WTC11 (cell line): ENCODE results near the gene TTC39C. TPM values are rescaled to one million over a fixed set of nuclear protein-coding genes. Genes with fewer than 3 reads are reported as not detected.

Experiments
- ATAC-seq: fragments of 200-7000 bp; cut with Tn5 transposase; 2 replicates; pipeline ENCODE4 v1.10.0; 2021; ENCODE audit warnings: mild to moderate bottlenecking, moderate library complexity
- CTCF ChIA-PET: fragments of 300-600 bp; sonication (Branson Sonifier 250); formaldehyde crosslinking; loops from one replicate; lab custom pipeline; 2021; ENCODE audit warnings: antibody characterized with exemption; lab: Charles Lee
- POLR2A ChIA-PET: fragments of 350-600 bp; sonication (Branson Sonifier 250); formaldehyde crosslinking; loops from one replicate; lab custom pipeline; 2021; ENCODE audit warnings: antibody characterized with exemption; lab: Charles Lee
- DNase-seq: peaks from one replicate; pipeline ENCODE4 v3.0.0; 2021; ENCODE audit warnings: low spot score
- H3K27ac Mint-ChIP-seq: 2 replicates; pipeline ENCODE4 v1.8.0; 2021; ENCODE audit warnings: mixed read lengths
- H3K27me3 Mint-ChIP-seq: 2 replicates; pipeline ENCODE4 v1.8.0; 2021; ENCODE audit warnings: low read depth, mild to moderate bottlenecking, moderate library complexity, mixed read lengths
- H3K36me3 Mint-ChIP-seq: 2 replicates; pipeline ENCODE4 v1.8.0; 2021; ENCODE audit warnings: mixed read lengths
- H3K4me1 Mint-ChIP-seq: 2 replicates; pipeline ENCODE4 v1.8.0; 2022; ENCODE audit warnings: mixed read lengths
- H3K4me3 Mint-ChIP-seq: 2 replicates; pipeline ENCODE4 v1.8.0; 2021; ENCODE audit warnings: mild to moderate bottlenecking, moderate library complexity, mixed read lengths
- H3K9me3 Mint-ChIP-seq: 2 replicates; pipeline ENCODE4 v1.8.0; 2021; ENCODE audit warnings: mixed read lengths
- ESRRA ChIP-seq: sonication (generic); formaldehyde crosslinking; IDR thresholded peaks from 2 replicates; pipeline ENCODE4 v1.8.1; 2022; ENCODE audit warnings: mild to moderate bottlenecking, missing genetic modification reagents, borderline replicate concordance
- FOXJ3 ChIP-seq: sonication (generic); formaldehyde crosslinking; IDR thresholded peaks from 2 replicates; pipeline ENCODE4 v1.9.0; 2021; ENCODE audit warnings: missing genetic modification reagents, mild to moderate bottlenecking, borderline replicate concordance
- GTF2I ChIP-seq: fragments of 250-450 bp; sonication (Bioruptor Pico); conservative IDR thresholded peaks from 2 replicates; pipeline ENCODE4 v1.4.0; 2021; ENCODE audit warnings: mild to moderate bottlenecking
- IRF2 ChIP-seq: sonication (generic); formaldehyde crosslinking; IDR thresholded peaks from 2 replicates; pipeline ENCODE4 v1.8.0; 2022; ENCODE audit warnings: low read depth, missing genetic modification reagents, borderline replicate concordance
- KAT7 ChIP-seq: sonication (generic); formaldehyde crosslinking; IDR thresholded peaks from 2 replicates; pipeline ENCODE4 v1.8.1; 2023; ENCODE audit warnings: missing genetic modification reagents, mild to moderate bottlenecking, borderline replicate concordance
- ZNF317 ChIP-seq: sonication (generic); formaldehyde crosslinking; IDR thresholded peaks from 2 replicates; pipeline ENCODE4 v1.8.1; 2023; ENCODE audit warnings: low read depth, mild to moderate bottlenecking, moderate library complexity, missing genetic modification reagents, borderline replicate concordance
- total RNA-seq: library from RNA; stranded (reverse); gene quantifications from 3 replicates; pipeline ENCODE4 v1.2.3, GENCODE V29; 2021
- TF ChIP-seq, protein P1 (sequence below): sonication (generic); formaldehyde crosslinking; IDR thresholded peaks from 2 replicates; pipeline ENCODE4 v1.8.0; 2022; ENCODE audit warnings: mild to moderate bottlenecking, missing genetic modification reagents
- TF ChIP-seq, protein P2 (sequence below): sonication (generic); formaldehyde crosslinking; IDR thresholded peaks from 2 replicates; pipeline ENCODE4 v1.8.0; 2022; ENCODE audit warnings: missing genetic modification reagents
- TF ChIP-seq, protein P3 (sequence below): sonication (generic); formaldehyde crosslinking; IDR thresholded peaks from 2 replicates; pipeline ENCODE4 v1.8.0; 2023; ENCODE audit warnings: missing genetic modification reagents, mild to moderate bottlenecking, borderline replicate concordance
- TF ChIP-seq, protein P4 (sequence below): fragments of 250-450 bp; sonication (Bioruptor Pico); IDR thresholded peaks from 2 replicates; pipeline ENCODE4 v1.8.0; 2021; ENCODE audit warnings: mild to moderate bottlenecking
- TF ChIP-seq, protein P5 (sequence below): fragments of 250-450 bp; sonication (Bioruptor Pico); IDR thresholded peaks from 2 replicates; pipeline ENCODE4 v1.9.0; 2021; ENCODE audit warnings: mild to moderate bottlenecking, borderline replicate concordance
- TF ChIP-seq, protein P6 (sequence below): sonication (generic); formaldehyde crosslinking; IDR thresholded peaks from 2 replicates; pipeline ENCODE4 v1.8.1; 2023; ENCODE audit warnings: mild to moderate bottlenecking, missing genetic modification reagents

The TTC39C gene
- total RNA-seq, 1 experiment from 2014 or later, result 57.3 TPM

DNA sequence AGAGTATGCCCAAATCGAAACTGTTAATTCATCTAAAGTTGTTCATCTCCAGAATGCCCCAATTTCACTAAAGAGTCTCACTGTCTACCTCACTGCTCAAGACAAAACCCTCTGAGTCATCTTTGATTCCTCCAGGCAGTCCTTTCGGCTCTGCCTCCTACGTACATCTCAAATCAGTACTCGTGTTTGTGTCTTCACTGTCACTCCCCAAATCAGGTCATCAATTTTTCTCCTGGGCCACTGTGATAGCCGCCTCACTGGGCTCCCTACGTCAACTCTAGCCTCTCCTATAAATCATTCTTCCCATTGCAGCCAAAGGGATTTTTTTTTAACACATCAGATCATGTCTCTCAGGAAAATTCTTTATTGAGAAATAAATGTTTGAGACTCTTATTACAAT, 42.1 kb upstream of the TTC39C start:
- POLR2A ChIA-PET, result no interaction called here
- peaks cover 10% of the 10 kb centered on the region for H3K36me3 Mint-ChIP-seq
- TF ChIP-seq, protein P1, sequence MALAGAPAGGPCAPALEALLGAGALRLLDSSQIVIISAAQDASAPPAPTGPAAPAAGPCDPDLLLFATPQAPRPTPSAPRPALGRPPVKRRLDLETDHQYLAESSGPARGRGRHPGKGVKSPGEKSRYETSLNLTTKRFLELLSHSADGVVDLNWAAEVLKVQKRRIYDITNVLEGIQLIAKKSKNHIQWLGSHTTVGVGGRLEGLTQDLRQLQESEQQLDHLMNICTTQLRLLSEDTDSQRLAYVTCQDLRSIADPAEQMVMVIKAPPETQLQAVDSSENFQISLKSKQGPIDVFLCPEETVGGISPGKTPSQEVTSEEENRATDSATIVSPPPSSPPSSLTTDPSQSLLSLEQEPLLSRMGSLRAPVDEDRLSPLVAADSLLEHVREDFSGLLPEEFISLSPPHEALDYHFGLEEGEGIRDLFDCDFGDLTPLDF, result no peak
- TF ChIP-seq KAT7 (CRISPR knock-in tag), result no peak
- TF ChIP-seq, protein P2, sequence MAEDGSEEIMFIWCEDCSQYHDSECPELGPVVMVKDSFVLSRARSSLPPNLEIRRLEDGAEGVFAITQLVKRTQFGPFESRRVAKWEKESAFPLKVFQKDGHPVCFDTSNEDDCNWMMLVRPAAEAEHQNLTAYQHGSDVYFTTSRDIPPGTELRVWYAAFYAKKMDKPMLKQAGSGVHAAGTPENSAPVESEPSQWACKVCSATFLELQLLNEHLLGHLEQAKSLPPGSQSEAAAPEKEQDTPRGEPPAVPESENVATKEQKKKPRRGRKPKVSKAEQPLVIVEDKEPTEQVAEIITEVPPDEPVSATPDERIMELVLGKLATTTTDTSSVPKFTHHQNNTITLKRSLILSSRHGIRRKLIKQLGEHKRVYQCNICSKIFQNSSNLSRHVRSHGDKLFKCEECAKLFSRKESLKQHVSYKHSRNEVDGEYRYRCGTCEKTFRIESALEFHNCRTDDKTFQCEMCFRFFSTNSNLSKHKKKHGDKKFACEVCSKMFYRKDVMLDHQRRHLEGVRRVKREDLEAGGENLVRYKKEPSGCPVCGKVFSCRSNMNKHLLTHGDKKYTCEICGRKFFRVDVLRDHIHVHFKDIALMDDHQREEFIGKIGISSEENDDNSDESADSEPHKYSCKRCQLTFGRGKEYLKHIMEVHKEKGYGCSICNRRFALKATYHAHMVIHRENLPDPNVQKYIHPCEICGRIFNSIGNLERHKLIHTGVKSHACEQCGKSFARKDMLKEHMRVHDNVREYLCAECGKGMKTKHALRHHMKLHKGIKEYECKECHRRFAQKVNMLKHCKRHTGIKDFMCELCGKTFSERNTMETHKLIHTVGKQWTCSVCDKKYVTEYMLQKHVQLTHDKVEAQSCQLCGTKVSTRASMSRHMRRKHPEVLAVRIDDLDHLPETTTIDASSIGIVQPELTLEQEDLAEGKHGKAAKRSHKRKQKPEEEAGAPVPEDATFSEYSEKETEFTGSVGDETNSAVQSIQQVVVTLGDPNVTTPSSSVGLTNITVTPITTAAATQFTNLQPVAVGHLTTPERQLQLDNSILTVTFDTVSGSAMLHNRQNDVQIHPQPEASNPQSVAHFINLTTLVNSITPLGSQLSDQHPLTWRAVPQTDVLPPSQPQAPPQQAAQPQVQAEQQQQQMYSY (CRISPR knock-in tag), result no peak
- TF ChIP-seq, all 79 proteins: peak for 0
- peaks cover 16% of the 10 kb centered on the region for H3K4me1 Mint-ChIP-seq
- CTCF ChIA-PET, result no interaction called here
- H3K9me3 Mint-ChIP-seq, result peaks cover 23% of the 10 kb centered on the region
- H3K4me3 Mint-ChIP-seq, result no peak overlapping the region
- H3K27ac Mint-ChIP-seq, result no peak overlapping the region
- DNase-seq (no peak), ATAC-seq (no peak)
- peaks cover 3% of the 10 kb centered on the region; the same call in 1 of the 2 replicates for H3K27me3 Mint-ChIP-seq

DNA sequence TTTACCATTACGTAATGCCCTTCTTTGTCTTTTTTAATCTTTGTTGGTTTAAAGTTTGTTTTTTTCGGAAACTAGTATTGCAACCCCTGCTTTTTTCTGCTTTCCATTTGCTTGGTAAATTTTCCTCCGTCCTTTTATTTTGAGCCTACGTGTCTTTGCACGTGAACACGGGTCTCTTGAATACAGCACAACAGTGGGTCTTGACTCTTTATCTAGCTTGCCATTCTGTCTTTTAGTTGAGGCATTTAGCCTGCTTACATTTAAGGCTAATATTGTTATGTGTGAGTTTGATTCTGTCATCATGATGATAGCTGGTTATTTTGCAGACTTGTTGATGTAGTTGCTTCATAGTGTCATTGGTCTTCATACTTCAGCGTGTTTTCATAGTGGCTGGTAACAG, 37.5 kb upstream of the TTC39C start:
- Mint-ChIP-seq H3K9me3 (peaks cover 31% of the 10 kb centered on the region), H3K4me1 (peaks cover 8% of the 10 kb centered on the region), H3K4me3 (no peak overlapping the region), H3K27me3 (peaks cover 3% of the 10 kb centered on the region; the same call in 1 of the 2 replicates), H3K36me3 (peaks cover 12% of the 10 kb centered on the region), H3K27ac (no peak overlapping the region)
- ChIA-PET POLR2A (interaction anchor here (0.6 kb wide), 1 partner anchor 25 kb away, joined by 4 read pairs; no protein-coding TSS in a partner anchor), CTCF (no interaction called here)
- DNase-seq, result no peak
- TF ChIP-seq ESRRA (no peak), ZNF317 (no peak), FOXJ3 (CRISPR knock-in tag) (no peak), GTF2I (CRISPR knock-in tag) (no peak), IRF2 (no peak)
- TF ChIP-seq, protein P3, sequence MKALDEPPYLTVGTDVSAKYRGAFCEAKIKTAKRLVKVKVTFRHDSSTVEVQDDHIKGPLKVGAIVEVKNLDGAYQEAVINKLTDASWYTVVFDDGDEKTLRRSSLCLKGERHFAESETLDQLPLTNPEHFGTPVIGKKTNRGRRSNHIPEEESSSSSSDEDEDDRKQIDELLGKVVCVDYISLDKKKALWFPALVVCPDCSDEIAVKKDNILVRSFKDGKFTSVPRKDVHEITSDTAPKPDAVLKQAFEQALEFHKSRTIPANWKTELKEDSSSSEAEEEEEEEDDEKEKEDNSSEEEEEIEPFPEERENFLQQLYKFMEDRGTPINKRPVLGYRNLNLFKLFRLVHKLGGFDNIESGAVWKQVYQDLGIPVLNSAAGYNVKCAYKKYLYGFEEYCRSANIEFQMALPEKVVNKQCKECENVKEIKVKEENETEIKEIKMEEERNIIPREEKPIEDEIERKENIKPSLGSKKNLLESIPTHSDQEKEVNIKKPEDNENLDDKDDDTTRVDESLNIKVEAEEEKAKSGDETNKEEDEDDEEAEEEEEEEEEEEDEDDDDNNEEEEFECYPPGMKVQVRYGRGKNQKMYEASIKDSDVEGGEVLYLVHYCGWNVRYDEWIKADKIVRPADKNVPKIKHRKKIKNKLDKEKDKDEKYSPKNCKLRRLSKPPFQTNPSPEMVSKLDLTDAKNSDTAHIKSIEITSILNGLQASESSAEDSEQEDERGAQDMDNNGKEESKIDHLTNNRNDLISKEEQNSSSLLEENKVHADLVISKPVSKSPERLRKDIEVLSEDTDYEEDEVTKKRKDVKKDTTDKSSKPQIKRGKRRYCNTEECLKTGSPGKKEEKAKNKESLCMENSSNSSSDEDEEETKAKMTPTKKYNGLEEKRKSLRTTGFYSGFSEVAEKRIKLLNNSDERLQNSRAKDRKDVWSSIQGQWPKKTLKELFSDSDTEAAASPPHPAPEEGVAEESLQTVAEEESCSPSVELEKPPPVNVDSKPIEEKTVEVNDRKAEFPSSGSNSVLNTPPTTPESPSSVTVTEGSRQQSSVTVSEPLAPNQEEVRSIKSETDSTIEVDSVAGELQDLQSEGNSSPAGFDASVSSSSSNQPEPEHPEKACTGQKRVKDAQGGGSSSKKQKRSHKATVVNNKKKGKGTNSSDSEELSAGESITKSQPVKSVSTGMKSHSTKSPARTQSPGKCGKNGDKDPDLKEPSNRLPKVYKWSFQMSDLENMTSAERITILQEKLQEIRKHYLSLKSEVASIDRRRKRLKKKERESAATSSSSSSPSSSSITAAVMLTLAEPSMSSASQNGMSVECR (CRISPR knock-in tag), result no peak
- TF ChIP-seq, protein P4, sequence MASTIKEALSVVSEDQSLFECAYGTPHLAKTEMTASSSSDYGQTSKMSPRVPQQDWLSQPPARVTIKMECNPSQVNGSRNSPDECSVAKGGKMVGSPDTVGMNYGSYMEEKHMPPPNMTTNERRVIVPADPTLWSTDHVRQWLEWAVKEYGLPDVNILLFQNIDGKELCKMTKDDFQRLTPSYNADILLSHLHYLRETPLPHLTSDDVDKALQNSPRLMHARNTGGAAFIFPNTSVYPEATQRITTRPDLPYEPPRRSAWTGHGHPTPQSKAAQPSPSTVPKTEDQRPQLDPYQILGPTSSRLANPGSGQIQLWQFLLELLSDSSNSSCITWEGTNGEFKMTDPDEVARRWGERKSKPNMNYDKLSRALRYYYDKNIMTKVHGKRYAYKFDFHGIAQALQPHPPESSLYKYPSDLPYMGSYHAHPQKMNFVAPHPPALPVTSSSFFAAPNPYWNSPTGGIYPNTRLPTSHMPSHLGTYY (CRISPR knock-in tag), result no peak
- TF ChIP-seq, protein P5, sequence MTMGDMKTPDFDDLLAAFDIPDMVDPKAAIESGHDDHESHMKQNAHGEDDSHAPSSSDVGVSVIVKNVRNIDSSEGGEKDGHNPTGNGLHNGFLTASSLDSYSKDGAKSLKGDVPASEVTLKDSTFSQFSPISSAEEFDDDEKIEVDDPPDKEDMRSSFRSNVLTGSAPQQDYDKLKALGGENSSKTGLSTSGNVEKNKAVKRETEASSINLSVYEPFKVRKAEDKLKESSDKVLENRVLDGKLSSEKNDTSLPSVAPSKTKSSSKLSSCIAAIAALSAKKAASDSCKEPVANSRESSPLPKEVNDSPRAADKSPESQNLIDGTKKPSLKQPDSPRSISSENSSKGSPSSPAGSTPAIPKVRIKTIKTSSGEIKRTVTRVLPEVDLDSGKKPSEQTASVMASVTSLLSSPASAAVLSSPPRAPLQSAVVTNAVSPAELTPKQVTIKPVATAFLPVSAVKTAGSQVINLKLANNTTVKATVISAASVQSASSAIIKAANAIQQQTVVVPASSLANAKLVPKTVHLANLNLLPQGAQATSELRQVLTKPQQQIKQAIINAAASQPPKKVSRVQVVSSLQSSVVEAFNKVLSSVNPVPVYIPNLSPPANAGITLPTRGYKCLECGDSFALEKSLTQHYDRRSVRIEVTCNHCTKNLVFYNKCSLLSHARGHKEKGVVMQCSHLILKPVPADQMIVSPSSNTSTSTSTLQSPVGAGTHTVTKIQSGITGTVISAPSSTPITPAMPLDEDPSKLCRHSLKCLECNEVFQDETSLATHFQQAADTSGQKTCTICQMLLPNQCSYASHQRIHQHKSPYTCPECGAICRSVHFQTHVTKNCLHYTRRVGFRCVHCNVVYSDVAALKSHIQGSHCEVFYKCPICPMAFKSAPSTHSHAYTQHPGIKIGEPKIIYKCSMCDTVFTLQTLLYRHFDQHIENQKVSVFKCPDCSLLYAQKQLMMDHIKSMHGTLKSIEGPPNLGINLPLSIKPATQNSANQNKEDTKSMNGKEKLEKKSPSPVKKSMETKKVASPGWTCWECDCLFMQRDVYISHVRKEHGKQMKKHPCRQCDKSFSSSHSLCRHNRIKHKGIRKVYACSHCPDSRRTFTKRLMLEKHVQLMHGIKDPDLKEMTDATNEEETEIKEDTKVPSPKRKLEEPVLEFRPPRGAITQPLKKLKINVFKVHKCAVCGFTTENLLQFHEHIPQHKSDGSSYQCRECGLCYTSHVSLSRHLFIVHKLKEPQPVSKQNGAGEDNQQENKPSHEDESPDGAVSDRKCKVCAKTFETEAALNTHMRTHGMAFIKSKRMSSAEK (CRISPR knock-in tag), result no peak
- TF ChIP-seq, protein P6, sequence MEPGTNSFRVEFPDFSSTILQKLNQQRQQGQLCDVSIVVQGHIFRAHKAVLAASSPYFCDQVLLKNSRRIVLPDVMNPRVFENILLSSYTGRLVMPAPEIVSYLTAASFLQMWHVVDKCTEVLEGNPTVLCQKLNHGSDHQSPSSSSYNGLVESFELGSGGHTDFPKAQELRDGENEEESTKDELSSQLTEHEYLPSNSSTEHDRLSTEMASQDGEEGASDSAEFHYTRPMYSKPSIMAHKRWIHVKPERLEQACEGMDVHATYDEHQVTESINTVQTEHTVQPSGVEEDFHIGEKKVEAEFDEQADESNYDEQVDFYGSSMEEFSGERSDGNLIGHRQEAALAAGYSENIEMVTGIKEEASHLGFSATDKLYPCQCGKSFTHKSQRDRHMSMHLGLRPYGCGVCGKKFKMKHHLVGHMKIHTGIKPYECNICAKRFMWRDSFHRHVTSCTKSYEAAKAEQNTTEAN, result no peak
- no peak for ATAC-seq
